ENCODE measurements around the gene LCE7A.

Gene LCE7A

DNA sequence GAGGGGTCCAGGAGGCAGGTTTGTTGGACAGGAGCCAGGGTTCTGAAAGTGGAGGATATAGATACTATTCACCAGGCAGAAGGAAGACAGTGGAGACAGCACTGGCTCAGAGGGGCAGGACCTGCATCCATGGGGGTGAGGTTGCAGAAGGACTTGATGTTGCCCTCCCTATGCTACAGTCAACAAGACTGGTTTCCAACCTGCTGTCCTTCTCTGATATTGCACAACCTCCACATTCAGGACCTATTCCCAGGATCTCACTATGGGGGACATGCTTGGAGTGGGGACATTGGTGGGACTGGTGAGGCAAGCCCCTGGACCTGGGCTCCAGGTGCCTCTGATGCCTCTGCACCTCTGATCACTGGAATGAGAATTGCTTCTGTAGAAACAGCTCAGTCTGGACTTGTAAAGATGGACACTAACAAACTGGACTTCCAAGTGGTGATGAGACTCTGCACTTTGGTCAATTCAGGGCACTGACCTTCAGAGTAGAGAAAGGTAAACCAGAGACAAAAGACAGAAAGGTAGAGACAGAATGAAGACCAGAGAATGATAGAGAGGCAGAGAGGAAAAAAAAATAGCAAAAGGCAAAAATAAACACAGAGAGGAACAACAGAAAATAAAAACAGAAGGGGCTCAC is 19.9 kb downstream of the LCE7A start:
- in situ Hi-C loops (cut with MboI; ENCODE audit: low sequenced_read_pairs), result no loop called here

DNA sequence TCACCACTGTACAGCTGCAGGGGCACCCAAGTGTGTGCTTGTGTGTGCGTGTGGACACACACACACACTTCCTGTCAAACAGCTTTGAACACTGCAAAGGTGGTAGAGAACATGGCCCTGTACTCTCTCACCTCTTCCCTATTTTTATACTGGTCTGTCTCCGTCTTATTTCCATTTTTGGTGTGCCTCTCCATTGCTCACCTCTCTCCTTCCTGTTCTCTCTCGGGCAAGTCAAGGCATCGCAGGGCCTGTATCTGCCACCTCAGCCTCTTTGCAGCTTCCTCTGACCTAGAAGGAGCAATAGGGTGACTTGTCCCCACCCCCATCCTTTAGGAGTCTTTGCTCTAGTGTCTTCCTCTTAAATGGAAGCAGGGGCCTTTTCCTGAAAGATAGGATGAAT is 20.5 kb downstream of the LCE7A start:
- in situ Hi-C loops (cut with MboI; ENCODE audit: low sequenced_read_pairs), result no loop called here

DNA sequence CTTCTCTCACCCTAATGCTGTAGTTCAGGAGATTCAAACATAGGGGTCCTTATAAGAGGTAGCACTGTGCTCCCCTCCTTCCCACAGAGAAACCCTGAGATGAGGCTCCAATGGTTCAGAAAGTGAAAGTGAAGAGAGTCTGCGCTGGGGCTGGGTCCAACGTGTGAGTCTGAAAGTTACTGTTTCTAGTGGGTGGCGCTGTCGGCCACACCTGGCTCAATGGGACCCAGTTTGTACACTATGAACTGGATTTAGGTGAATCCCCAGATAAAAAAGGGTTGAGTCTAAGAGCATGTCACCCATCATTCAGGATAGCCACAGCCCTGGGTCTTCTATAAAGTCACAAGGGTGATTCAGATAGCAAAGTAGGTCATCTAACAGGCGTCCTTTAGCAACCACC is 21.1 kb downstream of the LCE7A start:
- in situ Hi-C loops (cut with MboI; ENCODE audit: low sequenced_read_pairs), result no loop called here

DNA sequence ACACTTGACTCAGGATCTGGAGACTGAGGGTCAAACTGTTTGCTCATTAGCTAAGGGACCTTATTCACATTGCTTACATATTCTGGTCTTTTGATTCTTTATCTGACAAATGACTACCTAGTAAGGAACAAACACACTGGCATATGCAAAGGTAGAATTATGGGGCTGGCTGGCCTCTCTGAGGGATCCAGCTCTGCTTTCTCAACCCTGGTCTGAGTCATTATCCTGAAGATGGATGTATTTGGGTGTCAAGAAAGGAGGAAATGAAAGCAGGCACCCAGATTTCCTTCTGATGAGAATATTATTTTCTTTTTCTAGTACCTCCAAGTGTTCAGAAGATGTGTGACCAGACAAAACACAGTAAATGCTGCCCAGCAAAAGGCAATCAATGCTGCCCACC is 24.3 kb downstream of the LCE7A start:
- in situ Hi-C loops (cut with MboI; ENCODE audit: low sequenced_read_pairs), result no loop called here

GRCh38 chr1:152884506-152884905 is 24.7 kb downstream of the LCE7A start:
- in situ Hi-C loops (cut with MboI; ENCODE audit: low sequenced_read_pairs), result no loop called here

GRCh38 chr1:152884966-152885624 is 25.3 kb downstream of the LCE7A start:
- in situ Hi-C loops (cut with MboI; ENCODE audit: low sequenced_read_pairs), result no loop called here

GRCh38 chr1:152886085-152886484 is 26.3 kb downstream of the LCE7A start:
- in situ Hi-C loops (cut with MboI; ENCODE audit: low sequenced_read_pairs), result no loop called here

DNA sequence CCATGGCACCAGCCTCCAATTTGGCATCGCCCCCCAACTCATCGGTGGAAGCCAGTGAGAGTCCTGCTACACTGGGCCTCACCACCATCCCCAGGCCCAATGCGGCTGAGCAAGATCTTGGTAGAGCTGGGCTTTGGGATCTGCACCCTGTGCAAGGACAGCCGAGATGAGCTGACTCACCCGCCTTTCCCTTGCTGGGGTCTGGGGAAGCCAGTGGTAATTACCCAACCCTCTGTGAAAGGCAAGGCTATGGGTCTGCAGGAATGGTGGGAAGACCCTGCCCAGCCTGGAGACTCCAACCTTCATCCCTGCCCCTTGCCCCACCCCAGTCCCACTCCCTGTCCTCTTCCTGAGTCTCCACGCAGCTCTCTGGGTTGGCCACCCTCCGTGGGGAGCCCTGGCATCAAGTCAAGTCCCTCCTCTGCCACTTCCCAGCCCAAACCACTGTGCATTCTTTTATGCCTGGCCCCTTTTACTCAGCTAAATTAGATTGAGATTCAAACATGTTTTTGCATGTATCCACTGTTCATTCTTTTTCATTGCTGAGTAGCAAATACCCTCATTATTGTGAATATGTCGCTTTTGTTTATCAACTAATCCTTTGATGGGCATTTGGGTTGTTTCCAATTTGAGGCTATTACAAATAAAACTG is 27.1 kb downstream of the LCE7A start:
- in situ Hi-C loops (cut with MboI; ENCODE audit: low sequenced_read_pairs), result no loop called here

GRCh38 chr1:152888126-152888525 is 28.3 kb downstream of the LCE7A start:
- in situ Hi-C loops (cut with MboI; ENCODE audit: low sequenced_read_pairs), result no loop called here

GRCh38 chr1:152899027-152899426 is 39.2 kb downstream of the LCE7A start:
- in situ Hi-C loops (cut with MboI; ENCODE audit: low sequenced_read_pairs), result no loop called here

DNA sequence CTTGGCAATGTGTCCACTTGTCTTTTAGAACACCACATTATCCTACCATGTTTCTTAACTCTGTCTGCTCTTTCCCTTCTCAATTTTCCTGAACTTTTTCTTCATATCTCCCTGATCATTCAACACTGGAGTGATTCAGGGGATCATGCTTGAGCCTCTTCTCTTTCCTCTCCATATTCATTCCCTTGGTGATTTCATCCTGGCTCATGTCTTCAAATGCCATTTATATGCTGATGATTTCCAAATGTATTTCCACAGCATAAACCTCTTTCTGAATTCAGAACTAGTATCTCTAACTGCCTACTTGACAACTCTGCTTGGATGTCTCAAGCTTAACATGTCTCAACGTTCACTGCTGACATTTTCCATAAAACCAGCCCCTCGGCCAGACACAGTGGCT is 40.1 kb downstream of the LCE7A start:
- in situ Hi-C loops (cut with MboI; ENCODE audit: low sequenced_read_pairs), result no loop called here

GRCh38 chr1:152901631-152902030 is 41.8 kb downstream of the LCE7A start:
- in situ Hi-C loops (cut with MboI; ENCODE audit: low sequenced_read_pairs), result no loop called here

GRCh38 chr1:152902636-152903035 is 42.8 kb downstream of the LCE7A start:
- in situ Hi-C loops (cut with MboI; ENCODE audit: low sequenced_read_pairs), result no loop called here

- in situ Hi-C loops (cut with MboI; ENCODE audit: low sequenced_read_pairs), result no loop called here
These were observed 45.1 kb downstream of the LCE7A start for GRCh38 chr1:152904688-152905440.

DNA sequence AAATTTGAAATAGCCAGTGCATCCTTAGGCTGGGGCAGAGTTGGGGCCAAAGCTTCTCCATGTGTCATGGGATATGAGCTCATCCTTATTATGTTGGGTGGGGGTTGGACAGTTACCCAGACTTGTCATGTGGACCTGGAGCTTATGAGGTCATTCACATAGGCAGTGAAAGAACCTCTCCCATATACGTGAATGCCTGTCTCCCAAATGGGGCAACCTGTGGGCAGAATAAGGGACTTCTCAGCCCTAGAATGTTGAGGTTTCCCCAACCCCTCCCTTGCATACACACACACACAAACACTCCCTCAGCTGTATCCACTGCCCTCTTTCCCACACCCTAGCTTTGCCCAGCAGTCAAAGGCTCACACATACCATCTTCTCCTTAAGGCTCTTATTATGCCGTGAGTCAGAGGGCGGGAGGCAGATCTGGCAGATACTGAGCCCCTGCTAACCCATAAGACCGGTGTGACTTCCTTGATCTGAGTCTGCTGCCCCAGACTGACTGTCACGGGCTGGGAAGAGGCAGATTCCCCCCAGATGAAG is 46.3 kb downstream of the LCE7A start:
- in situ Hi-C loops (cut with MboI; ENCODE audit: low sequenced_read_pairs), result no loop called here

- in situ Hi-C loops (cut with MboI; ENCODE audit: low sequenced_read_pairs), result no loop called here
These were observed 48.1 kb downstream of the LCE7A start, which contains the start of gene IVL for GRCh38 chr1:152907686-152908601. Gene IVL, plus strand, starts transcription at chr1:152908546. Its CDS starts 1,252 bp downstream, at chr1:152909798.

- in situ Hi-C loops (cut with MboI; ENCODE audit: low sequenced_read_pairs), result no loop called here
These were observed 49.4 kb downstream of the LCE7A start for GRCh38 chr1:152909206-152909605.
